SK-N-SH (cell line): ENCODE measurements around the gene GXYLT2.

Experiments used
- EZH2phosphoT487 ChIP-seq: fragments of 200-600 bp; sonication (generic); IDR thresholded peaks from 2 replicates; pipeline ENCODE4 v1.6.1; 2017; ENCODE audit warnings: low read depth, mixed run types, mild to moderate bottlenecking, antibody characterized with exemption, moderate library complexity, borderline replicate concordance
- IRF3 ChIP-seq: fragments of 150-350 bp; IDR thresholded peaks from 2 replicates; pipeline ENCODE4 v1.6.1; 2016; ENCODE audit warnings: mild to moderate bottlenecking, low read depth, low read length
- MAX ChIP-seq: IDR thresholded peaks from 2 replicates; pipeline ENCODE4 v1.4.0; 2012; ENCODE audit warnings: low read depth
- TAF1 ChIP-seq: IDR thresholded peaks from 2 replicates; pipeline ENCODE4 v1.6.1; 2012; ENCODE audit warnings: low read depth, mild to moderate bottlenecking, low read length, moderate library complexity, borderline replicate concordance
- TF ChIP-seq, protein P1 (sequence below): fragments of 200-600 bp; sonication (generic); IDR thresholded peaks from 2 replicates; pipeline ENCODE4 v1.6.1; 2017; ENCODE audit warnings: antibody characterized with exemption, mild to moderate bottlenecking, moderate library complexity
- TF ChIP-seq, protein P2 (sequence below): fragments of 150-350 bp; IDR thresholded peaks from 2 replicates; pipeline ENCODE4 v1.6.1; 2017; ENCODE audit warnings: antibody characterized with exemption, low read length, low read depth, borderline replicate concordance

- TF ChIP-seq IRF3 (no peak), MAX (no peak), TAF1 (no peak), EZH2phosphoT487 (no peak)
- TF ChIP-seq, protein P1, sequence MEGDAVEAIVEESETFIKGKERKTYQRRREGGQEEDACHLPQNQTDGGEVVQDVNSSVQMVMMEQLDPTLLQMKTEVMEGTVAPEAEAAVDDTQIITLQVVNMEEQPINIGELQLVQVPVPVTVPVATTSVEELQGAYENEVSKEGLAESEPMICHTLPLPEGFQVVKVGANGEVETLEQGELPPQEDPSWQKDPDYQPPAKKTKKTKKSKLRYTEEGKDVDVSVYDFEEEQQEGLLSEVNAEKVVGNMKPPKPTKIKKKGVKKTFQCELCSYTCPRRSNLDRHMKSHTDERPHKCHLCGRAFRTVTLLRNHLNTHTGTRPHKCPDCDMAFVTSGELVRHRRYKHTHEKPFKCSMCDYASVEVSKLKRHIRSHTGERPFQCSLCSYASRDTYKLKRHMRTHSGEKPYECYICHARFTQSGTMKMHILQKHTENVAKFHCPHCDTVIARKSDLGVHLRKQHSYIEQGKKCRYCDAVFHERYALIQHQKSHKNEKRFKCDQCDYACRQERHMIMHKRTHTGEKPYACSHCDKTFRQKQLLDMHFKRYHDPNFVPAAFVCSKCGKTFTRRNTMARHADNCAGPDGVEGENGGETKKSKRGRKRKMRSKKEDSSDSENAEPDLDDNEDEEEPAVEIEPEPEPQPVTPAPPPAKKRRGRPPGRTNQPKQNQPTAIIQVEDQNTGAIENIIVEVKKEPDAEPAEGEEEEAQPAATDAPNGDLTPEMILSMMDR, result no peak
- TF ChIP-seq, protein P2, sequence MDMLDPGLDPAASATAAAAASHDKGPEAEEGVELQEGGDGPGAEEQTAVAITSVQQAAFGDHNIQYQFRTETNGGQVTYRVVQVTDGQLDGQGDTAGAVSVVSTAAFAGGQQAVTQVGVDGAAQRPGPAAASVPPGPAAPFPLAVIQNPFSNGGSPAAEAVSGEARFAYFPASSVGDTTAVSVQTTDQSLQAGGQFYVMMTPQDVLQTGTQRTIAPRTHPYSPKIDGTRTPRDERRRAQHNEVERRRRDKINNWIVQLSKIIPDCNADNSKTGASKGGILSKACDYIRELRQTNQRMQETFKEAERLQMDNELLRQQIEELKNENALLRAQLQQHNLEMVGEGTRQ, result no peak
Measured at GRCh38 chr3:73024836-73025235, 137.0 kb downstream of the GXYLT2 start.
